Measurements from ENCODE around the gene FNDC10.

Gene FNDC10

DNA sequence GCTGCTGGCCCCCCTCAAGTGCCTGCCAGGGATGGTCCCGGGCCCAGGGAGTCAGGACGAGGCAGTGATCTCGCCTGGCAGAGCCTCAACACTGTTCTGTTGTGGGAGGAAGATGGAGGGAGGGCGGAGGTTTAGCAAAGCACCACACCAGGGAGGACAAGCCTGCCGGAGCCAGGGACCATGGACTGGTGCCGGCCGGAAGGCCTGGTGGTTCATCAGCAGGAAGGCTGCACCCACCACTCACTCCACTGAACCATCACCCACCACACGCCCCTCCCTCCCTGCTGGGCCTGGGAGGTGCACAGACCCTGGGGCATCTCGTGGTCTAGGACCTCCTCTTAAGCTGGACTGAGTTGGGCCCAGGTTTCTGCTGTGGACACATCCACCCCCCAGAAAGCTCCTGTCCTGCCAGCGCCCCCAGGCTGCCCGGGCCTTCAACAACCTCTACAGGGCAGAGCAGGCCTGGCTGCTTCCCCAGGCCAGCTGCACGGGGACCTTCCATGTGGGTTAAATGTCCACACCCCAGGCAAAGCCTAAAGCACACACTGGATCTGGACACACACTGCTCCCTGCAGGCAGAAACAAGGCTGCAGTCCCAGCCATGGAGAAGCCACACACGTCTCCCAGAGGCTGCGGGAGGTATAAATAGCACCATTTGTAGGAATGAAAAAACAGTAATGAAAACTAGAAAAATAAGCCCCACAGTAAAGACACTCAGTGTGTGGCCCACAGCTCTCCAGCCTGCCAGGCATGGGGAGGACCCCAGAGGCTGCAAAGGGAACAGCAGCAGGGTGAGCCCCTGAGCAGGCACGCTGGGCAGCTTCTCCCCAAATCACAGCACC lies 49.1 kb downstream of the FNDC10 start:
- H3K4me3 ChIP-seq (ENCODE audit: low read depth, low read length), result no peak overlapping the region
- TF ChIP-seq, protein P1, sequence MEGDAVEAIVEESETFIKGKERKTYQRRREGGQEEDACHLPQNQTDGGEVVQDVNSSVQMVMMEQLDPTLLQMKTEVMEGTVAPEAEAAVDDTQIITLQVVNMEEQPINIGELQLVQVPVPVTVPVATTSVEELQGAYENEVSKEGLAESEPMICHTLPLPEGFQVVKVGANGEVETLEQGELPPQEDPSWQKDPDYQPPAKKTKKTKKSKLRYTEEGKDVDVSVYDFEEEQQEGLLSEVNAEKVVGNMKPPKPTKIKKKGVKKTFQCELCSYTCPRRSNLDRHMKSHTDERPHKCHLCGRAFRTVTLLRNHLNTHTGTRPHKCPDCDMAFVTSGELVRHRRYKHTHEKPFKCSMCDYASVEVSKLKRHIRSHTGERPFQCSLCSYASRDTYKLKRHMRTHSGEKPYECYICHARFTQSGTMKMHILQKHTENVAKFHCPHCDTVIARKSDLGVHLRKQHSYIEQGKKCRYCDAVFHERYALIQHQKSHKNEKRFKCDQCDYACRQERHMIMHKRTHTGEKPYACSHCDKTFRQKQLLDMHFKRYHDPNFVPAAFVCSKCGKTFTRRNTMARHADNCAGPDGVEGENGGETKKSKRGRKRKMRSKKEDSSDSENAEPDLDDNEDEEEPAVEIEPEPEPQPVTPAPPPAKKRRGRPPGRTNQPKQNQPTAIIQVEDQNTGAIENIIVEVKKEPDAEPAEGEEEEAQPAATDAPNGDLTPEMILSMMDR (IDR thresholded peaks at IDR 0.05; ENCODE audit: low read depth, low read length), result peak; percentile 5
- no peak for TF ChIP-seq MYC (IDR thresholded peaks at IDR 0.05; ENCODE audit: low read depth, low read length)
- no peak for DNase-seq (ENCODE audit: low read depth)

DNA sequence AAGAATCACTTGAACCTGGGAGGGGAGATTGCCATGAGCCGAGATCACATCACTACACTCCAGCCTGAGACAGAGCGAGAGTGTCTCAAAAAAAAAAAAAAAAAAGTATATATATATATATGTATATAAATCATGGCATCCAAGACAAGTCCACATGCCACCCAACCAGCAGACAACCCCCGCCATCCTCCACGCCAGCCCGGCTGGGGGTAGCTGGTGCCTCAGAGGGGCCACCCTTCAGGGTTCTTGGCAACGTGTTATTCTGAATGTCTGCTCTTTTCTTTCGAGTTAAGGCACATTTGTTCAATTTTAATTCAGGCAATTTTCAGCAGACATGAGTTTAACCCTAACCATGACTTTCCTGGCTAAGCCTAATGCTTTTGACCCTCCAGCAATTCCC lies 49.8 kb downstream of the FNDC10 start:
- TF ChIP-seq POLR2A (IDR thresholded peaks at IDR 0.05; ENCODE audit: extremely low read depth, insufficient read length), result no peak
- no peak overlapping the region for H3K4me3 ChIP-seq (ENCODE audit: low read depth, low read length)
- no peak for DNase-seq (ENCODE audit: low read depth)

DNA sequence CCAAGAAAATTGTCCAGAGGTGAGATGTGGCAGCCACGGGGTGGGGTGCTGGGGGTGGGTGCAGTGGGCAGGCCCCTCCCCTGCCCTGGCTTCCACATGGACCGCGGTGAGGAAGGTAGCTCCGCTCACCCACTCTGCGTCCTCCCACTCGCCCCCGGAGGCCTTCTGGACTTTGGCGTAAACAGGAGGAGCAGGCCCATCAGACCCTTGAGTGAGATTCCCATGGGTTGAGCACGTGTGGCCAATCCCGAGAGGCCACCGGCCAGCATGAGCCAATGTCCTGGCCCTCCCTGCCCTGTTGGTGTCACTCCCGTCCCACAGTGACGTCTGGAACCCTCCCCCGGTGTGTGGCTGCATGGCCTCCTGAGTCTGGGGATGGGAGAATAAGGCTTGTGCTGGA lies 51.3 kb downstream of the FNDC10 start:
- no peak for TF ChIP-seq POLR2A (IDR thresholded peaks at IDR 0.05; ENCODE audit: extremely low read depth, insufficient read length)
- TF ChIP-seq, protein P2, sequence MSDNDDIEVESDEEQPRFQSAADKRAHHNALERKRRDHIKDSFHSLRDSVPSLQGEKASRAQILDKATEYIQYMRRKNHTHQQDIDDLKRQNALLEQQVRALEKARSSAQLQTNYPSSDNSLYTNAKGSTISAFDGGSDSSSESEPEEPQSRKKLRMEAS (IDR thresholded peaks at IDR 0.05; ENCODE audit: low read depth, low read length), result no peak

More for the DNA sequence above, 51.3 kb downstream of the FNDC10 start:
- no peak overlapping the region for H3K4me3 ChIP-seq (ENCODE audit: low read depth, low read length)
- no peak for DNase-seq (ENCODE audit: low read depth)

Measured in NB4 (cell line).